ENCODE results near the gene TXNRD1.
"Not testable (repeated sequence)": the region's sequence is repeated elsewhere in the genome, so short reads cannot be mapped to it uniquely, and the experiment has no call there.

Gene TXNRD1

GRCh38 chr12:104243551-104243950, 28.0 kb downstream of the TXNRD1 start:
- peak; percentile 33 for DNase-seq

GRCh38 chr12:104243971-104244370, 28.4 kb downstream of the TXNRD1 start:
- no peak for DNase-seq

GRCh38 chr12:104247698-104248097, 32.1 kb downstream of the TXNRD1 start:
- DNase-seq: no peak

GRCh38 chr12:104248444-104248843, 32.9 kb downstream of the TXNRD1 start:
- no peak for DNase-seq

GRCh38 chr12:104249017-104249416, 33.4 kb downstream of the TXNRD1 start:
- no peak for DNase-seq

GRCh38 chr12:104249898-104250297, 34.3 kb downstream of the TXNRD1 start:
- no peak for DNase-seq

- DNase-seq: no peak
Observed at GRCh38 chr12:104250366-104251125, 35.0 kb downstream of the TXNRD1 start.

- DNase-seq: no peak
Observed at GRCh38 chr12:104257913-104258472, 42.4 kb downstream of the TXNRD1 start.

- no peak for DNase-seq
Observed at GRCh38 chr12:104258476-104259067, 43.0 kb downstream of the TXNRD1 start.

GRCh38 chr12:104263026-104263425, 47.4 kb downstream of the TXNRD1 start:
- DNase-seq: no peak

- DNase-seq: peak; percentile 53
Observed at GRCh38 chr12:104263580-104264358, 48.2 kb downstream of the TXNRD1 start.

- not testable (repeated sequence) for DNase-seq
Observed at GRCh38 chr12:104265436-104265835, 49.9 kb downstream of the TXNRD1 start.

- no peak for DNase-seq
Observed at GRCh38 chr12:104272938-104273337, 57.4 kb downstream of the TXNRD1 start.

GRCh38 chr12:104273503-104273902, 57.9 kb downstream of the TXNRD1 start:
- no peak for DNase-seq

GRCh38 chr12:104274811-104275210, 59.2 kb downstream of the TXNRD1 start:
- no peak for DNase-seq

GRCh38 chr12:104275689-104276088, 60.1 kb downstream of the TXNRD1 start:
- DNase-seq: peak; percentile 29

GRCh38 chr12:104276273-104277131, 60.9 kb downstream of the TXNRD1 start:
- peak; percentile 89 for DNase-seq

- no peak for DNase-seq
Observed at GRCh38 chr12:104279164-104279563, 63.6 kb downstream of the TXNRD1 start.

- DNase-seq: no peak
Observed at GRCh38 chr12:104280111-104280510, 64.5 kb downstream of the TXNRD1 start.

- no peak for DNase-seq
Observed at GRCh38 chr12:104280717-104281458, 65.3 kb downstream of the TXNRD1 start.

- no peak for DNase-seq
Observed at GRCh38 chr12:104281636-104282035, 66.1 kb downstream of the TXNRD1 start.

- DNase-seq: no peak
Observed at GRCh38 chr12:104282109-104282508, 66.5 kb downstream of the TXNRD1 start.
